ENCODE data around the gene WNK2.

Gene WNK2

DNA sequence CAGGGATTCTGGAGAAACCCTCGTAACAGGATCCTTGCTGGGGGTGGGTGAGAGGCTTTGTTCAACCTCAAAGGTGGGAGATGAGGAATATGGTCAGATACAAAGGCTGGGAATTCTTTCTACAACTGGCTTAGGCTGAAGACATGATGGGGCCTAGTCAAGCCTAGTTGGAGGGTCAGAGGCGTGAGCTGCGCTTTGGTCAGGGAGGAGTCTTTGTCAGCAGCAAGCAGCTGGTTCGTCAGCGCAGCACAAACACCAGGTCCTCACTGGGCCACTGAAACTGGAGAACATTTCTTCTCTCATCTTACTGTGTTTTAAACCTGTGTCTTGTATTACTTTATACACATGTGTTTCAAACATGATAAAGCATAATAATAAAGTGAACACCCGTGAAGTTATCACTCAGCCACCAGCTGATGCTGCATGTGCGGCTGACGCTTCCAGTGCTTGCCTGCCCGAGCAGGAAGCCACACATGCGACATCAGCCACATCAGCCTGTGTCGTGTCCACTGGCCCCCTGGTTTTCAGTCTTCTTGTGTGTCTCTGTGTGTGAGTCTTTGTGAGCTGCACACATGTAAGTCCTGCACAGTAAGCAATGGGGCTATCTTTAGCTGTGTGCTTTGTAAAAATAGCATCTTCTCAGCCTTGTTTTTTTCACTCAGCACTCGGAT is 81.5 kb downstream of the WNK2 start:
- DNase-seq (ENCODE audit: insufficient read length, low spot score): no peak
- TF ChIP-seq, protein P1, sequence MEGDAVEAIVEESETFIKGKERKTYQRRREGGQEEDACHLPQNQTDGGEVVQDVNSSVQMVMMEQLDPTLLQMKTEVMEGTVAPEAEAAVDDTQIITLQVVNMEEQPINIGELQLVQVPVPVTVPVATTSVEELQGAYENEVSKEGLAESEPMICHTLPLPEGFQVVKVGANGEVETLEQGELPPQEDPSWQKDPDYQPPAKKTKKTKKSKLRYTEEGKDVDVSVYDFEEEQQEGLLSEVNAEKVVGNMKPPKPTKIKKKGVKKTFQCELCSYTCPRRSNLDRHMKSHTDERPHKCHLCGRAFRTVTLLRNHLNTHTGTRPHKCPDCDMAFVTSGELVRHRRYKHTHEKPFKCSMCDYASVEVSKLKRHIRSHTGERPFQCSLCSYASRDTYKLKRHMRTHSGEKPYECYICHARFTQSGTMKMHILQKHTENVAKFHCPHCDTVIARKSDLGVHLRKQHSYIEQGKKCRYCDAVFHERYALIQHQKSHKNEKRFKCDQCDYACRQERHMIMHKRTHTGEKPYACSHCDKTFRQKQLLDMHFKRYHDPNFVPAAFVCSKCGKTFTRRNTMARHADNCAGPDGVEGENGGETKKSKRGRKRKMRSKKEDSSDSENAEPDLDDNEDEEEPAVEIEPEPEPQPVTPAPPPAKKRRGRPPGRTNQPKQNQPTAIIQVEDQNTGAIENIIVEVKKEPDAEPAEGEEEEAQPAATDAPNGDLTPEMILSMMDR (IDR thresholded peaks at IDR 0.05; ENCODE audit: insufficient read depth, missing control alignments): no peak
- FAIRE-seq: no peak

DNA sequence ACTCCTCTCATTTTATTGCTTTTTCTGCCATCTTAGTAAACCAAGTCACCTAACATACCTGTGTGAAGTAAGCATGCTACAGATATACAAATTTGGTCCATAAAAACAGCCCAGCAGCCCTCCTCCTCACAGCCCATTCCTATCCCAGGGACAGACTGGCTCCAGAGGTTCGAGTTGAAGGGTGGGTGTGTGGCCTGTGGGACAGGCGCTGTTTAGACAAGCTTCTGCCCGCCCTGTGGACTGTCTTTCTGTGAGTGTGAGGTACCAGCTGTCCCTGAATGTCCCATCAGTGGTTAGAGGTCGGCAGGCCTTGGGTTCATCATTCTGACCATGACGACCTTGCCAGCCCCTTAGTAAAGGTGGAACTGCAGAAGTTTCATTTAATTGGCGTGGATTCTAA is 82.0 kb downstream of the WNK2 start:
- DNase-seq (ENCODE audit: insufficient read length, low spot score) (no peak), FAIRE-seq (no peak)
- TF ChIP-seq, protein P1 (IDR thresholded peaks at IDR 0.05; ENCODE audit: insufficient read depth, missing control alignments): no peak

DNA sequence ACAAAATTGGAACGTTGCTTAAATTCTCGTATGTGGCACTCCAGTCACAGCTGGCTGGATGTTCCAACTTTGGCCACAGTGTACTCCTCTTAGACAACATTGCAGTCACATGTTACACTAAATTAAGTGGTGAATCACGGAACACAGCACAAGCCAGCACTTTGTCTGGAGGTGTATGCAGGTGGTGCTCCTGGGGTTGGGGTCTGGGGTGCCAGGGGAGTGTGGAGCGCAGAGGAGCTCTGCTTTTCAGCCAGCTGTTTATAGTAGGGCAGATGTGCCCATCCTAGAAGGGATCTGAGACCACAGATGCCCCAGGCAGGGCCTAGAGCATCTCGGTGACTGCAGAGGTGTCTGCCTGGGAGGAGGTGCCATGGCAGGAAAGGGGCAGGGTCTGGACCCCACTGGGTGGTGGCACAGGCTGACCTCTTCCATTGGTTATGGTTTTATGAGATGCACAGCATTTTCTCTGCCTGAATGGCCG is 82.6 kb downstream of the WNK2 start:
- DNase-seq (ENCODE audit: insufficient read length, low spot score): no peak
- no peak for FAIRE-seq
- TF ChIP-seq, protein P1 (IDR thresholded peaks at IDR 0.05; ENCODE audit: insufficient read depth, missing control alignments): no peak

DNA sequence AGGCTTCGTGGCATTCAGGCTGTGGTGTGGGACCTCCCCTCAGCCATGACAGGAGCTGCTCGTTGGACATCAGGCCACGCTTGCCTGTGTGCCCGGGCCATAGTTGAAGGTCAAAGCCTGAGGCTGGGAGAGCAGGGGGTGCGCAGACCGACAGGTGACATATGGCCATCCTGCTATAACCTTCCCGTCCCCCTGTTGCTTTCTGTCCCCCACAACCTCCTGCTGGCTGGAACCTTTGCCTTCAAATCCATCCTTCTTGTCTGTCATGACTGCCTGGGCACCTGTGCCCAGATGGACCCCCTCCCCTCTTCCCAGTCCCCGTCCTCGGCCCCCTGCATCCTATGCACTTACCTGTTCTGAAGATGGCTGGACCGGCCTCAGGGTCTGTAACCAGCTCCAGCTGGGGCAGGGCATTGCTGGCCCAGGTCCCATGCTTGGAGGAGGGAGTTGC is 83.2 kb downstream of the WNK2 start:
- FAIRE-seq: no peak
- TF ChIP-seq, protein P1 (IDR thresholded peaks at IDR 0.05; ENCODE audit: insufficient read depth, missing control alignments): no peak

DNA sequence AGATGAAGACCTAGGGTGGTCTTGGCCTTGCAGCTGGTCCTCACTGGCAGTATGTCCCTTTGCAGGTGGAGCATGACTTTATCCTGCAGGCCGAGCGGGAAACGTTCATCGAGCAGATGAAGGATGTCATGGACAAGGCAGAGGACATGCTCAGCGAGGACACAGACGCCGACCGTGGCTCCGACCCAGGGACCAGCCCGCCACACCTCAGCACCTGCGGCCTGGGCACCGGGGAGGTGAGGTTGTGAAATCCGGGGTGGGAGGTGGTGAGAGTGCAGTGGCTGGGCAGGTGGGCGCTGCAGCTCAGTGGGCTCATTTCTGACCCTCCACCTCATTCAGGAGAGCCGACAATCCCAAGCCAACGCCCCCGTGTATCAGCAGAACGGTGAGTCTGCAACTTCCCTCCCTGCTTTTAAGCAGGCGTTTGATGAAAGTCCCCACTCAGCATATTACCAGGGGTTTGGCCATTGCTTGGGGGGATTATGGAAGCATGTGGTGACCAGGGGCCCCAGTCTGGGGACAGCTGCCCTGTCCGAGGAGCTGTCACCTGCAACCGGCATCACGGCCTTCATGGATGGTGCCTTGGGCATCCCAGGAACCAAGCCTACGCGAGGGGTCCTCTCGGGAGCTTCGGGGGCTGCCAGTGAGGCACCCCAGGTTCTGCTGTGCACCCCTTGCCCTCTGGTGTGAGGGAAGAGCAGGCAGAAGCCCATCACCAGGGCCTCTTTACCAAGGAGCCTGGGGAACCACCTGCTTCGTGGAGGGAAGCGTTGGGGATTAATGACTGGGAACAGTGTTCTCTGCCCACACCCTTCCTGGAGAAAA is 84.0 kb downstream of the WNK2 start:
- FAIRE-seq: no peak
- no peak for DNase-seq (ENCODE audit: insufficient read length, low spot score)
- TF ChIP-seq, protein P1 (IDR thresholded peaks at IDR 0.05; ENCODE audit: insufficient read depth, missing control alignments): no peak

More for the DNA sequence above, 83.2 kb downstream of the WNK2 start:
- DNase-seq (ENCODE audit: insufficient read length, low spot score): no peak

DNA sequence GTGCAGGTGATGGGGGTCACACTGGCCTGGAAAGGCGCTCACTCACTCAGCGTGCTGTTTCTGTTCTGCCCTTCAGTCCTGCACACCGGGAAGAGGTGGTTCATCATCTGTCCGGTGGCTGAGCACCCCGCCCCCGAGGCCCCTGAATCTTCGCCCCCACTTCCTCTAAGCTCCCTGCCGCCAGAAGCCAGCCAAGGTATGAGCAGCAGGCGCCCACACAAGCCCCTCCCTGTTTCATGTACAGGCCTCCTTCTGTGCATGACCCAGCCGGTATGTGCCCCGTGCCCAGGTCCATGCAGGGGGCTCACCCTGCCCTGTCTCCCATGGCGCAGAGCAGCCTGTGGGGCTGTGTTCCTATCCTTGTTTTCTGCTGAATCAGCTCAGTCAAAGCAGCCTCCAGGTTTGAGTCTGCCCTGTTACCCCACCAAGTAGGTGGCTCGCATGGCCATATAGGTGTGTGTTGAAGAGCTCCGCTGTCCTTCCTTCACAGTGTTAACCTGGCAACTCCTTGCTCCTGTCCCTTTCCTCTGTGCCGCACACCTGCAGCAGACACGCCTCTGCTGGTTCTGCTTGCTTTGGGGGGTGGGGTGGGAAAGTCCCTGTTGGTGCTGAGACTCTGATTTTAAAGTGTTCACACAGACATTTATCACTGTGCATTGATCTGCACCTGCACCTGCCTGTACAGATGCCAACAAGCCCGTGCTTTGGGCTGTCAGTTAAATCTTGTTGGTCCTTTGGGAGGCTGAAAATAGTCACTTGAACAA is 84.8 kb downstream of the WNK2 start:
- DNase-seq (ENCODE audit: insufficient read length, low spot score) (no peak), FAIRE-seq (no peak)
- TF ChIP-seq, protein P1 (IDR thresholded peaks at IDR 0.05; ENCODE audit: insufficient read depth, missing control alignments): no peak
